Stimulated activated CD8-positive, alpha-beta memory T cell treated with anti-CD3 and anti-CD28 coated beads, Interleukin-15, amount 100 ng/mL, for 24 hours (primary cell): ENCODE measurements around the gene RFPL1.
"Not testable (repeated sequence)": the region's sequence is repeated elsewhere in the genome, so short reads cannot be mapped to it uniquely, and the experiment has no call there.

Source experiments
- DNase-seq: peaks from one replicate; pipeline ENCODE4 v3.0.0-alpha.2; 2020; ENCODE audit warnings: low read depth

Gene RFPL1

DNA sequence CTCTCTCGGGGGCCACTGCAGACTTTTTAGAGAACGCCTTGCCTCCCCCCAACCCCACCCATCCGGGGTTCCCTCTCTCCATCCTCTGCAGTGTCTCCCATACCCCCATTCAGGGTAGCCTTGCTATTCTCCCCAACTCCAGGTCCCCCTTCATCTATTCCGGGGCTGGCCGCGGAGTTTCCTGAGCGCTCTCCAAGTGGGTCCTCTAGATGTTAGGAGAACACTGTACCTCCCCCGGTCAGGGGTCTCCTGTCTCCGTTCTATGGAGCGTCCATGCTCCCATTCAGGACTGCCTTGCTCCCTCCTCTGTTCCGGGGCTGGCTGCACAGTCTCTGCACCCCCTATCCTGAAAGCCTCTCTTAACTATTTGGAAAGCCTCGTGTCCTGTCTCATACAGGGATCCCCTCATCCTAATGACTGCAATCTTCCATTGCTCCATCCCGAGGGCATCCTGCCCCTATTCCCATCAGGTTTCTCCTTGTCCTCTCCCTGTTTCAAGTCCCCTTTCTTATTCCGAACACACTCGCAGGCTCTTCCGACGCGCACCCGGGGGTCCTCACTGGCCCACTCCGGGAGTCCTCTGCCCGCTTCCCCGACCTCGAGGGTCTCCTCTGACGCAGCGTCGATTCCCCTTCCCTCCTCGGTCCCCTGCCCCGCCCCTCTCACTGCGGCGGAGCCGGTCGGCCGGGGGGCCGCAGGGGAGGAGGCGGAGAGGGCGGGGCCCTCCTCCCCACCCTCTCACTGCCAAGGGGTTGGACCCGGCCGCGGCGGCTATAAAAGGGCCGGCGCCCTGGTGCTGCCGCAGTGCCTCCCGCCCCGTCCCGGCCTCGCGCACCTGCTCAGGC, 41.3 kb downstream of the RFPL1 start, which contains the start of gene NEFH:
Gene NEFH (plus strand): TSS at position 802 of the 845 bp plus-strand sequence. CDS start 45 bp downstream, outside the sequence.
- no peak for DNase-seq

GRCh38 chr22:29480262-29480511, 41.8 kb downstream of the RFPL1 start:
- DNase-seq, result no peak

GRCh38 chr22:29480512-29481264, 42.3 kb downstream of the RFPL1 start:
- DNase-seq, result no peak

- no peak for DNase-seq
Observed at GRCh38 chr22:29481265-29482000, 43.0 kb downstream of the RFPL1 start.

GRCh38 chr22:29482253-29482652, 43.9 kb downstream of the RFPL1 start:
- no peak for DNase-seq

- no peak for DNase-seq
Observed at GRCh38 chr22:29482726-29483125, 44.3 kb downstream of the RFPL1 start.

GRCh38 chr22:29483254-29483653, 44.9 kb downstream of the RFPL1 start:
- DNase-seq, result no peak

- DNase-seq, result no peak
Observed at GRCh38 chr22:29484642-29485041, 46.3 kb downstream of the RFPL1 start.

- DNase-seq, result no peak
Observed at GRCh38 chr22:29485448-29485847, 47.1 kb downstream of the RFPL1 start.

DNA sequence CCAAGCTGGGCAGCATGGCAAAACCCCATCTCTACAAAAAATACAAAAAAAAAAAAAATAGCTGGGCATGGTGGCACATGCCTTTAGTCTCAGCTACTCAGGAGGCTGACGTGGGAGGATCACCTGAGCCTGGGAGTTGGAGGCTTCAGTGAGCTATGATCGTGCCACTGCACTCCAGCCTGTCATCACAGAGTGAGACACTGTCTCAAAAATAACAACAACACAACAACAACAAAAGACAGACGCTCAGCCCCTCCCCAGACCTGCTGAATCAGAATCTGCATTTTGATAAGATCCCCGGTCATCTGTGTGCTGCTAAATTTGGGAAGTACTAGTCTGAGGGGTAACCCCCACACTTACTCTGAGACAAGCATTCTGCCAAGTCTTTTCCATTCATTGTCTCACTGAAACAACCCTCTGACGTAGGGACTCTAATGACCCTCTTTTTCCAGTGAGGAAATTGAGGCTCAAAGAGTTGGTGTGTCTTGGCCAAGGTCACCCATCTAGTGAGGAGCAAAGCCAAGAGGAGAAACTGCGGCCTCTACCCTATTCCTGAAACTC, 49.1 kb downstream of the RFPL1 start:
- DNase-seq, result no peak

- DNase-seq, result not testable (repeated sequence)
Observed at GRCh38 chr22:29489127-29489780, 50.9 kb downstream of the RFPL1 start.

DNA sequence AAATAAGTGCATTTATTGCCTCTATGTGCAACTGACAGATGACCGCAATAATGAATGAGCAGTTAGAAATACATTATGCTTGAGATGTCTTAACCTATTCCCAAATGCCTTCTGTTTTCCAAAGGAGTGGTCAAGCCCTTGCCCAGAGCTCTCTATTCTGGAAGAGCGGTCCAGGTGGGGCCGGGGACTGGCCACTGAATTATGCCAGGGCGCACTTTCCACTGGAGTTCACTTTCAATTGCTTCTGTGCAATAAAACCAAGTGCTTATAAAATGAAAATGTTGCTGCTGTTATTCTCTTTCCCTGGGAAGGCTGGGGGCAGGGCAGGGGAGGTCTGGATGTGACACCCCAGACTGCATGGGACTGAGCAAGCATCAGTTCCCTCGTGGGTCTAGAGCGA, 52.6 kb downstream of the RFPL1 start:
- no peak for DNase-seq
